OCI-LY3 (cell line): Measurements from ENCODE around the gene PIK3C2B.

Source experiments
- EZH2phosphoT487 ChIP-seq: fragments of 200-600 bp; shearing (Covaris generic); IDR thresholded peaks from 2 replicates; pipeline ENCODE4 v1.6.1; 2018; ENCODE audit warnings: antibody characterized with exemption, mixed run types, low read depth
- TF ChIP-seq, protein P1 (sequence below): fragments of 200-600, 300-600 bp; sonication (generic); IDR thresholded peaks from 2 replicates; pipeline ENCODE4 v1.5.1; 2014; ENCODE audit warnings: antibody characterized with exemption, low read length, low read depth

DNA sequence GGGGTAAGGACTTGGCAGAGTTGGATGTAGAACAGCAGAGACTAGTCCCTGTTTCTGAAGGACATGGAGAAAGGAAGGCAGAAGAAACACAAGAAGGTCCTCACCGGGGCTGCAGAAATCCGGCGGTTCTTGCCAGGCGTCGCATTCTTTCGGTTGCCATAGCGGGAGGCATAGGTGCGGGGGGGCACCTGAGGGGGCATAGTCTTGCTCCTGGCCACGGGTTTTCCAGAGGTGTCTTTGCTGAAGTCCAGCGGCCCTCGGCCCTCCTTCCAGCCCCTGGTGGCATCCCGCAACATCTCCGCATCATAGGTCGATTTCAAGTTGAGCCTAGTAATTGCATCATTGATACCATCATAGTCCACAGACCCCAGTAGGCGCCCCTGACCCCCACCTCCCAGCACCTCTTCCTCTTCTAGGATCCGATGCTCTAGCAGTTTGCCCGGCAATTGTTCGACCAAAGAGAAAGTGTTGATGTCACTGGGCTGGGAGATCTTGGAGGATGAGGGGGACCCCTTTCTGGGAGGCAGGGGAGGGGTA, 25.8 kb downstream of the PIK3C2B start:
- TF ChIP-seq, protein P1, sequence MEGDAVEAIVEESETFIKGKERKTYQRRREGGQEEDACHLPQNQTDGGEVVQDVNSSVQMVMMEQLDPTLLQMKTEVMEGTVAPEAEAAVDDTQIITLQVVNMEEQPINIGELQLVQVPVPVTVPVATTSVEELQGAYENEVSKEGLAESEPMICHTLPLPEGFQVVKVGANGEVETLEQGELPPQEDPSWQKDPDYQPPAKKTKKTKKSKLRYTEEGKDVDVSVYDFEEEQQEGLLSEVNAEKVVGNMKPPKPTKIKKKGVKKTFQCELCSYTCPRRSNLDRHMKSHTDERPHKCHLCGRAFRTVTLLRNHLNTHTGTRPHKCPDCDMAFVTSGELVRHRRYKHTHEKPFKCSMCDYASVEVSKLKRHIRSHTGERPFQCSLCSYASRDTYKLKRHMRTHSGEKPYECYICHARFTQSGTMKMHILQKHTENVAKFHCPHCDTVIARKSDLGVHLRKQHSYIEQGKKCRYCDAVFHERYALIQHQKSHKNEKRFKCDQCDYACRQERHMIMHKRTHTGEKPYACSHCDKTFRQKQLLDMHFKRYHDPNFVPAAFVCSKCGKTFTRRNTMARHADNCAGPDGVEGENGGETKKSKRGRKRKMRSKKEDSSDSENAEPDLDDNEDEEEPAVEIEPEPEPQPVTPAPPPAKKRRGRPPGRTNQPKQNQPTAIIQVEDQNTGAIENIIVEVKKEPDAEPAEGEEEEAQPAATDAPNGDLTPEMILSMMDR, result no peak
- no peak for TF ChIP-seq EZH2phosphoT487
